T-helper 9 cell (primary cell): ENCODE measurements around the gene NDST1.

Experiments used
- DNase-seq: peaks from one replicate; pipeline ENCODE4 v3.0.0-alpha.2; 2020

Gene NDST1

DNA sequence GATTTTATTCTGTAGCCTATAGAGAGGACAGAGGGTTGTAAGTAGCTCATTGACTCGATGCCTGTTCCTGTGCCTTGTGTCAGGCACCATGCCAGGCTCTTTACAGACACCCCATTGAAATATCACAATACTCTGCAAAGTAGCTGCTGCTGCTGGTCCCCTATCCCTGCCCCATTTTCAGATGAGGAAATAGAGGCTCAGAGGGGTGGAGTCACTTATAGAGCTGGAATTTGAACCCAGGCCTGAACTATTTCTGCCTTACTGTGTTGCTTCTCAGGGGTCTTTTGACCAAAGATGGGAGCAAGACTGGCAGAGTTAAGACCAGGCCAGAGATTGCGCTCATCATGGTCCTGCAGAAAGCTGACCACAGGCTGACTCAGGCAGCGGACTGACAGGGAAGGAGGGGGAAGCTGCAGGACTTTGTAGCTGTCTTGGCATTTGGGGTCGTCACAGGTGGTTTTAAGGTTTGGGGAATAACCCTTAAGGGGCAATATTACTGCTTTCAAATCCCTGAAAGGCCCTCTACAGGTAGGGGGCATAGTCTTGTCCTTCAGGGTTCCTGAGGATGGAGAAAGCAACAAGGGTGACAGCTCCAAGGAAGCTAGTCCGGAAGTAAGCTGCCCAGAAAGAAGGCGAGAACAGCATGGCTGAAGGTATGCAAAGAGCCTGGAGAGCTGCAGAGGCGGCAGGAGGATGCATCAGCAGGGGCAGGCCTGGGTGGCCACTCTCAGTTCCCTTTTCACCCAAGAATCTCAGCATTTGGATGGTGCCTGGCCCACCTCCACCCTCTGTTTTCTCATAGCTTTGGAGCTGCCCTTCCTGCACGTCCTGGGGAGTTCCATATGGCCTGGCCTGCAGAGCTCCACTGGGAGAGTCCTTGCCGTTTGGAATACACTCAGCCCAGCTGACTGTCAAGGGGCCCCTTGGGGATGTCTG lies 18.3 kb upstream of the NDST1 start:
- DNase-seq = no peak

DNA sequence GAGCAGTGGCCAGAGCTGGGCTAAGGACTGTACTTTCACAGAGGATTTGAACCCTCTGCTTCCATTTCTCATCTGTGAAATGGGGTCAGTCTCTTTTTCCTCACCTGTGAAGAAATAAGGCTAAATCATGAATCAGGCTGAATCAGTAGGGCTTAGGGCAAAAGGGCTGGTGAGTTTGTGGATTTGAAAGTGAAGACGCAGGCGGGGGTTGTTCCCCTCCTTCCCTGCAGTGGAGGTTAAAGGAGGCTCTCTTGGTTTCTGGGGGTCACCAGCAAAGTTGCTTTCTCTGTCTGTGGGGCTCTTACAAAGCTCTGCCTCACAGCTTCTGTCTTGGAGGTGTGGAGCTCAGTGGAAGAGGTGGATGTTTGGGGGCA lies 17.6 kb upstream of the NDST1 start:
- no peak for DNase-seq

DNA sequence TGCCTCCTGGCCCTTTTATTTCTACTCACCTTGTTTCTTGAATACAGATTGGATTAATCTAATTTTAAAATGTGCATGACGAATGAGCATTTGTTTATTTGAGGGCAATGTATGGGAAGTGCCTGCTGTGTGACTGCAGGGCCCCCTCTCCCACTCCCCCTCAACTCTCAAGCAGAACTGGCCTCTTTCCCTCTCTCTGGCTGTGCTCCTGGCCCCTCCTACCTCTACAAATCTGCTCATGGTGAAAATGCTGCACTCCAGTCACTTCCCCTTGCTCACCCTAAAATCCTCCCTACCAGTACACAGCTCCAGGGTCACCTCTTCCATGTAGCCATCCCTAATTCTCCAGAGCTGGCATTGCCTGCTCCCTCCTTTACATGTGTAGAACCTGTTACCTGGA lies 17.2 kb upstream of the NDST1 start:
- DNase-seq = no peak

- DNase-seq = no peak
Observed at GRCh38 chr5:150491876-150492275, 16.1 kb upstream of the NDST1 start.

DNA sequence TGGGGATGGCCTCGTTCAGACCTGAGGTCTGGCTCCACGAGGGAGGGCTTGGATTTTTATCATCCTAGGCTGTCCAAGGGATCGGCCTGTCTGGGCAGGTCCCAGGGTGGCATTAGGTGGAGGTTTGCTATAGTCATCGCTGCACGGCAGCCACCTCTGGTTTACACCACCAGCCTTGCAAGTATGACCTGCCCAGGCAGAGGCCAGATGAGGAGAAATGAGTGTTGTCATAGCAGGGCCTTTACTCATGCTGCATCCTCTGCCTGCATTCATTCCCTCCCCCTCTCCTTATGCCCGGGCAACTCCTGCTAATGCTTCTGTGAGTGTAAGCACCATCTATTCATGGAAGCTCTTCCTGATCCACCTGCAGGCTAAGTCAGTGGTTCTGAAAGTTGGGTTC lies 15.3 kb upstream of the NDST1 start:
- DNase-seq = no peak

DNA sequence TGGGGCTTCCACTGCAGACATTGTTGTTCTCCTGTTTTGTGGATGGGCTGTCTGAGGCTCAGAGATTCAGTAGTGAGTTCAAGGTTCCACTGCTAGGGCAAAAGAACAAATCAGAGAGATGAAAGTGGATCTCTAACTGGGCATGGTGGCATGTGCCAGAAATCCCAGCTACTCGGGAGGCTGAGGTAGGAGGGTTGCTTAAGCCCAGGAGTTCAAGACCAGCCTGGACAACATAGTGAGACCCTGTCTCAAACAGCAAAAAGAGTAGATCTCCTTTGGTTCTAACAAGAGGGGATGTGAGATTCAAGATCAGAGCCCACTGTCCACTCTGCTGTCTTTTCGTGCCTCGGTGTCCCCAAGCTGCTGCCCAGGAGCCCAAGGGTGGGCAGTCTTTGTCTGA lies 11.8 kb upstream of the NDST1 start:
- no peak for DNase-seq

- no peak for DNase-seq
Observed at GRCh38 chr5:150496534-150496933, 11.4 kb upstream of the NDST1 start.

DNA sequence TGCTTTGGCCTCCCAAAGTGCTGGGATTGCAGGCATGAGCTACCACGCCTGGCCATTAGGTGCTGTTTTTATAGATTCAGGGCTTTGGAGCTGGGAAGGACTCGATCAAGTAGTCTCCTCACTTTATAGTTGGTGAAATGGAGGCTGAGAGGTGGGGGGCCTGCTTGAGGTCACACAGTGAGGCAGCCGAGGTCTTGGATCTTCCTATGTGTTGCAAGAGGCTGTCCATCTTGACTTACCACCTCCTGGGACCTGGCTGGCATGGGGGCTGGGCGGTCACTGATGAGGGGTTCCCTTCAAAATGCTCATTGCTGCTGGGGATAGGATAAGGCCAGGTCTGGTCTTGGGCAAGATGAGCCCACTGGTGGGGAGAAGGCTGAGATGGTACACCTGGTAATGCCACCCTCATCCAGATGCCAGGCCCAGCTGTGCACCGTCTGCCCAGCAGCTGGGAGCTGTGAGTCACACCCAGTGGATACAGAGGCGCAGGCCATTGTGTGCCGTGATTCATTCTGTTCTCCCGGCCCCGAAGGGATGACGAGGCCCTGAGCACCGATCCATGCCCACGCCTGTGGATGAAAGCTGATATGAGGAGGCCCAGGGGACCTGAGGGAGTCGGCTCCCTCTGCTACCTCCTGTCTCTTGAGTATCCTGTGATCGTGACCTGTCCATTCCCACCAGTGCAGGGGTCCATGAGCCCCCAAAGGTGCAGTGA lies 10.5 kb upstream of the NDST1 start:
- DNase-seq = no peak

- DNase-seq = no peak
Observed at GRCh38 chr5:150497989-150498317, 10.0 kb upstream of the NDST1 start.

DNA sequence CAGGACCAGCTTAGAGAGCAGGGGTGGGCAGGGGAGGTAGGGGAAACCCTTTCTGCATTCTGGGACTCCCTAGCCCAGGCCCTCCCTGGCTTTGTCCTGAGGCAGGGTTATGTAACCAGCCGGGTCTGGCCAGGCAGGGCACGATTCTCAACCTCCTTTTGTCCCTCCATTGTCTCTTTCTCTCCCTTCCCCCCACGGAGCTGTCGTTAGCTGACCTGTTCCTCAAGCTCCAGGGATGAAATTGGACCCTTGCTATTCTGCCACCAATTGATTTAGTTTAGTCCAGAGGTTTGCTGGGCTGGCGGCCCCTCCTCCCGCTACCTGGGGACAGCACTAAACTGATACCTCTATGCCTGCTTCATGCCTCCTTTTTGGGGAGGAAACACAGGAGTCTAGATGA lies 9.4 kb upstream of the NDST1 start:
- DNase-seq = no peak

DNA sequence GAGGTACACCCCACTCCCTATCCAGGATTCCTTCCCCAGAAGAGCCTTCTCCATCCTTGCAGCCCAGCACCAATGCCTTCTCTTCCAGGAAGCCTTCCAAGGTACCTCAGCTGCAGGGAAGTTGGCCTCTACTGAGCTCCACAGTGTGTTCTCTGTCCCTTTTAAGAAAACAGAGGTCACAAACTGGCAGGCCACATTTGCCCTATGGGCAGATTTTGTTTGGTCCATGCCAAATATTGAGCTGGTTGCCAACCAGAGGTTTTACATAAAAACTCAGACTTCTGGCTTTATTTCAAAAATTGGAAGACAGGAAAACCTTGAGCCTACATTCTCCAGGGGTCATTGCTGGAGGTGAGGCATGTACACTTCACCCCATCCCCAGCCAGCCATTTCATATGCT lies 9.0 kb upstream of the NDST1 start:
- no peak for DNase-seq

DNA sequence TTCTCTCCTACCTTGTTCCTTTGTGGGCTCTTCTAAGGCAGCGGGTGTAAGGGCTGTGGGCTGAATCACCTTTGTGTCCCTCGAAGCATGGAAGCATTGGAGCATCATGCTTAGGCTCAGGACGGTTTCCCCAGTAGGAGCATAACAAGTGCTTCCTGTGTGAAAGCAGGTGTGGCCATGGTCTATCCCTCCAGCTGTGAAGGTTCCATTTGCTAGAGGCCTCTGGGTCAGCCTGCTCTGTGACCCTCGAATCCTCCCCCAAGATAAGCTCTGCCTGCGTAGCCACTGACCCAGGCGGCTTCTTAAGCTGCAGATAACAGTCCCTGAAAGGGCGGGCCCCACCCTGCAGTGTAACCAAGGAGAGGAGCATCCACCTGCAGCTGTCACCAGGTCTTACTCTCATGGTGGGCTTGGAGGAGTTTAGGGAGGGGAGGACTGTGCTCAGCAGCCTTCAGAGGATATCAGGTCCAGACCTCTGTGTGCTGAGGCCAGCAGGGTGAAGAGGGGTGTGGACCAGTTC lies 8.4 kb upstream of the NDST1 start:
- DNase-seq = no peak

DNA sequence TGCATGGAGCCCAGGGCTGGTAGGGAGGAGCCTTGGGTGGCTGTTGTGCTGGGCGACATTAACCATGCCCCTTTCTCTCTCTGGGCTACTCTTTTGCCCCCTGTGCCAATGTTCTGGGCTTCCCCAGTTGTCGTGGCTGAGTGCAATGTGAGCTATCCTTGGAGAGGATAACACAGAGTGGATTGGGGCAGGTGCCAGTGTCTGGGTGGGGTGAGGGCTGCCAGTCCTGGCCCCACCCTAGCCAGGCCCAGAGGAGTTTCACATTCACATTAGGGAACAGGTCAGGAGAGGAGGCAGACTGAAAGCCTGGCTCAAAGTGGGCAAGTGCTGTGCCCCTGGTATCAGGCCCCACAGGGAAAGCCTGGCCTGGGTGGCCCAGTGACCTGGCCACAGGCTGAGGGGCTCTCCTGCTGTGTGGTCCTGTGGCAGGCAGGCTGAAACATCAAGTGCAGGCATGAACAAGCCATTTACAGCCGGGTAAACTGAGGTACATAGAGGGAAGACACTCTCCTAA lies 7.5 kb upstream of the NDST1 start:
- DNase-seq = no peak

- DNase-seq = no peak
Observed at GRCh38 chr5:150500905-150501304, 7.0 kb upstream of the NDST1 start.

GRCh38 chr5:150502106-150502505 lies 5.8 kb upstream of the NDST1 start:
- no peak for DNase-seq

- no peak for DNase-seq
Observed at GRCh38 chr5:150502847-150503246, 5.1 kb upstream of the NDST1 start.

DNA sequence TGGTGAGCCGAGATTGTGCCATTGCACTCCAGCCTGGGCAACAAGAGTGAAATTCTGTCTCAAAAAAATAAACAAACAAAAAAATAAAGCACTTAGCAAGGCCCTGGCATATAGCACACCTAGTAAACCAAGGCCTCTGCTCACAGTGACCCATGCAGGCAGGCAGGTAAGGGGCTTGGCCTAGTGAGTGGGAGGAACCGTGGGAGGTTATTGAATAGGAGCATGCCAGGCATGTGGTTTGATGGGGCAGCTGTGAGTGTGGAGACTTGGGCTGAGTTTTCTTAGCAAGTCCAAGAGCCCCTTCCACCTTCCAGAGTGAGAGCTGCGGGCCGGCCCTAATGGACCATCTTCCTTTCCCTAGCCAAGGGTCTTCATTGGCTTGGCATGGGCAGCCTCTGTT lies 4.5 kb upstream of the NDST1 start:
- no peak for DNase-seq

- DNase-seq = no peak
Observed at GRCh38 chr5:150503977-150504620, 3.8 kb upstream of the NDST1 start.

DNA sequence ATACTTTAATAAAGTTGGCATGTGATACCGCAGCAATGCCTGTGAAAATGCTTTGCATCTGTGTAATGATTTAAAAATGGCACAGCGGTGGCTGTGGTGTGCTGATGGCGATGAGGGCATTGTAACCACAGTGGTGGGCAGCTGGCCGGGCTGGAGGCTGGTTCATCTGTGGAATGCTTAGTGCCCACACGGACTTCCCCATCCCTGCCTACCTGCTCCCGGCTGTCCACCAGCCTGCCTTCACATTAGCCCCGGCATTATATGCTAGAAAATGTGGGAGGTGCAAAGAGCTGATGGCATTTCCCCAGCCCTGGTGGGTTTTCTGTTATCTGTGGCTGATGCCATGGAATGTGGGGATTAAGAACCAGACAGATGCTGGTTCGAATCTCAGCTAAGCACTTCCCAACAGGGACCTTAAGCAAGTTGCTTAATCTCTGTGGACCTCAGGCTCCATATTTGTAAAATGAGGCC lies 2.9 kb upstream of the NDST1 start:
- DNase-seq = no peak

DNA sequence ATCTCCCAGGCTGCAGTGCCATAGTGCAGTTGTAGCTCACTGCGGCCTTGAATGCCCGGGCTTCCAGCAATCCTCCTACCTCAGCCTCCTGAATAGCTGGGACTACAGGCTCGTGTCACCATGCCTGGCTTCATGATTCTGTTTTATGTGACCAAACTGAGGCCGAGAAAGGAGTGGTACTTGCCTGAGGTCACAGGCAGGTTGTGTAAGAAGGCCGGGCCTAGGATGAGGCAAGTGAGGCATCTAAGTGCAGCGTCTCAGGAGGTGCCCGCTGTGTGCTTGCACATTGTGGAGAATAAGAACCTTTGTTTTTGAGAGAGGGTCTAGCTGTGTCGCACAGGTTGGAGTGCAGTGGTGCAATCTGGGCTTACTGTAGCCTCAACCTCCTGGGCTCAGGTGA lies 2.1 kb upstream of the NDST1 start:
- no peak for DNase-seq

- no peak for DNase-seq
Observed at GRCh38 chr5:150506571-150507473, 1.1 kb upstream of the NDST1 start.

GRCh38 chr5:150508277-150508640 lies 328 bp downstream of the NDST1 start:
- DNase-seq = no peak
